Measurements from ENCODE around the gene SLC9A9.

- TF ChIP-seq CTCF (optimal IDR thresholded peaks at IDR 0.05 in 1 of 3, IDR thresholded peaks at IDR 0.05 in 1 of 3, conservative IDR thresholded peaks at IDR 0.05 in 1 of 3; ENCODE audit: extremely low read depth in 1 of 3, insufficient read depth in 2 of 3, low read length in 3 of 3) (no peak), EZH2 (IDR thresholded peaks at IDR 0.05; ENCODE audit: low read length) (no peak)
These were observed 213.3 kb downstream of the SLC9A9 start for GRCh38 chr3:143634991-143635390.

All from keratinocyte (primary cell).